A673 (cell line): ENCODE data around the gene ARPP21. TPM values are rescaled to one million over a fixed set of nuclear protein-coding genes. Genes with fewer than 3 reads are reported as not detected.

Source experiments
- BruUV-seq: library from RNA; stranded (reverse); fragments of 400-500 nt; replicated peaks from 2 replicates; lab custom pipeline; 2021; lab: Mats Ljungman, UMichigan
- CTCF ChIA-PET: fragments of 300-600 bp; sonication (Branson Sonifier 250); formaldehyde crosslinking; loops from one replicate; lab custom pipeline; 2022; ENCODE audit warnings: antibody characterized with exemption; lab: Charles Lee
- POLR2A ChIA-PET: fragments of 300-600 bp; sonication (Branson Sonifier 250); formaldehyde crosslinking; loops from one replicate; lab custom pipeline; 2022; ENCODE audit warnings: antibody characterized with exemption; ENCODE audit not compliant: low non-redundant PET; lab: Charles Lee
- DNase-seq: peaks from one replicate; pipeline ENCODE4 v3.0.0-alpha.2; 2015; ENCODE audit warnings: low spot score
- H3K27ac ChIP-seq: fragments of 200-600 bp; sonication (generic); 2 replicates; pipeline ENCODE4 v1.5.1; 2016; ENCODE audit warnings: mixed run types, low read depth, mild to moderate bottlenecking, mixed read lengths, antibody characterized with exemption, low read length; ENCODE audit not compliant: poor library complexity, severe bottlenecking
- H3K27me3 ChIP-seq: fragments of 200-600 bp; sonication (generic); replicated peaks from 2 replicates; pipeline ENCODE4 v1.6.1; 2017; ENCODE audit warnings: mixed run types, low read depth, mild to moderate bottlenecking, mixed read lengths, antibody characterized with exemption, low read length; ENCODE audit not compliant: insufficient read depth, poor library complexity
- H3K36me3 ChIP-seq: fragments of 200-600 bp; sonication (generic); 2 replicates; pipeline ENCODE4 v1.6.1; 2016; ENCODE audit warnings: mixed run types, mild to moderate bottlenecking, mixed read lengths, antibody characterized with exemption, low read length; ENCODE audit not compliant: insufficient read depth, poor library complexity, severe bottlenecking
- H3K4me1 ChIP-seq: fragments of 200-600 bp; sonication (generic); 2 replicates; pipeline ENCODE4 v1.6.1; 2017; ENCODE audit warnings: mixed run types, mild to moderate bottlenecking, mixed read lengths, antibody characterized with exemption, low read length; ENCODE audit not compliant: insufficient read depth, poor library complexity, severe bottlenecking
- H3K4me3 ChIP-seq: fragments of 200-600 bp; sonication (generic); 2 replicates; pipeline ENCODE4 v1.5.1; 2016; ENCODE audit warnings: low read depth, mixed run types, mild to moderate bottlenecking, mixed read lengths, low read length; ENCODE audit not compliant: poor library complexity, severe bottlenecking
- H3K9me3 ChIP-seq: fragments of 200-600 bp; sonication (generic); 2 replicates; pipeline ENCODE4 v1.6.1; 2016; ENCODE audit warnings: mixed run types, low read depth, mild to moderate bottlenecking, mixed read lengths, antibody characterized with exemption, low read length; ENCODE audit not compliant: poor library complexity, severe bottlenecking
- CTCF ChIP-seq: fragments of 300-800, 200-600 bp; sonication (generic); conservative IDR thresholded peaks from 2 replicates; pipeline ENCODE4 v1.5.1; 2017; ENCODE audit warnings: low read depth, mild to moderate bottlenecking, antibody characterized with exemption, low read length, moderate library complexity, mixed read lengths
- EZH2 ChIP-seq: fragments of 200-600 bp; sonication (generic); IDR thresholded peaks from 2 replicates; pipeline ENCODE4 v1.6.1; 2017; ENCODE audit warnings: borderline replicate concordance, low read depth, mild to moderate bottlenecking, mixed read lengths, antibody characterized with exemption, low read length; ENCODE audit not compliant: poor library complexity, severe bottlenecking
- intact Hi-C: fragments of 100-400 bp; cut with micrococcal nuclease; formaldehyde crosslinking; loops from one replicate; pipeline ENCODE4 v1.10.0; 2022; ENCODE audit not compliant: unreplicated experiment
- total RNA-seq: library from RNA; stranded (reverse); gene quantifications from 2 replicates; pipeline ENCODE4 v1.2.3, GENCODE V29; 2021

Gene ARPP21
- total RNA-seq, 1 experiment from 2014 or later, result not detected

GRCh38 chr3:35649405-35649804 is 10.1 kb downstream of the ARPP21 start:
- no peak overlapping the region for H3K27ac ChIP-seq

GRCh38 chr3:35651426-35651825 is 12.1 kb downstream of the ARPP21 start:
- Histone ChIP-seq H3K36me3 (no peaks in the 10 kb centered on the region), H3K4me1 (no peaks in the 10 kb centered on the region), H3K4me3 (no peak overlapping the region), H3K9me3 (no peaks in the 10 kb centered on the region), H3K27ac (no peak overlapping the region), H3K27me3 (no peaks in the 10 kb centered on the region)
- no TSS peak for BruUV-seq
- ChIA-PET CTCF (no interaction called here), POLR2A (no interaction called here)
- no peak for DNase-seq
- intact Hi-C loops, result no loop called here
- no peak for TF ChIP-seq EZH2
- TF ChIP-seq CTCF, result no peak

More at GRCh38 chr3:35649405-35649804, 10.1 kb downstream of the ARPP21 start:
- Histone ChIP-seq H3K9me3 (no peaks in the 10 kb centered on the region), H3K4me3 (no peak overlapping the region), H3K27me3 (no peaks in the 10 kb centered on the region), H3K4me1 (no peaks in the 10 kb centered on the region), H3K36me3 (no peaks in the 10 kb centered on the region)
- BruUV-seq, result no TSS peak
- TF ChIP-seq EZH2 (no peak), CTCF (no peak)
- intact Hi-C loops, result no loop called here
- CTCF ChIA-PET, result no interaction called here
- no peak for DNase-seq
- POLR2A ChIA-PET, result interaction anchor here (0.6 kb wide), 1 partner anchor 669 kb away, joined by 3 read pairs; no protein-coding TSS in a partner anchor

- intact Hi-C loops, result no loop called here
- no TSS peak for BruUV-seq
- no peak for DNase-seq
- no peaks in the 10 kb centered on the region for H3K4me1 ChIP-seq
- TF ChIP-seq EZH2, result no peak
- TF ChIP-seq CTCF, result no peak
- ChIA-PET POLR2A (no interaction called here), CTCF (no interaction called here)
- no peaks in the 10 kb centered on the region for H3K9me3 ChIP-seq
- no peak overlapping the region for H3K27ac ChIP-seq
- no peaks in the 10 kb centered on the region for H3K27me3 ChIP-seq
- H3K36me3 ChIP-seq, result no peaks in the 10 kb centered on the region
- no peak overlapping the region for H3K4me3 ChIP-seq
These were observed 12.5 kb downstream of the ARPP21 start for GRCh38 chr3:35651851-35652250.
